Superior temporal gyrus (tissue), 1 donor: Measurements from ENCODE around the gene CD226.

Experiments used
- DNase-seq: peaks from one replicate; pipeline ENCODE4 v3.0.0-alpha.2; 2016; ENCODE audit errors: extremely low spot score

Gene CD226

DNA sequence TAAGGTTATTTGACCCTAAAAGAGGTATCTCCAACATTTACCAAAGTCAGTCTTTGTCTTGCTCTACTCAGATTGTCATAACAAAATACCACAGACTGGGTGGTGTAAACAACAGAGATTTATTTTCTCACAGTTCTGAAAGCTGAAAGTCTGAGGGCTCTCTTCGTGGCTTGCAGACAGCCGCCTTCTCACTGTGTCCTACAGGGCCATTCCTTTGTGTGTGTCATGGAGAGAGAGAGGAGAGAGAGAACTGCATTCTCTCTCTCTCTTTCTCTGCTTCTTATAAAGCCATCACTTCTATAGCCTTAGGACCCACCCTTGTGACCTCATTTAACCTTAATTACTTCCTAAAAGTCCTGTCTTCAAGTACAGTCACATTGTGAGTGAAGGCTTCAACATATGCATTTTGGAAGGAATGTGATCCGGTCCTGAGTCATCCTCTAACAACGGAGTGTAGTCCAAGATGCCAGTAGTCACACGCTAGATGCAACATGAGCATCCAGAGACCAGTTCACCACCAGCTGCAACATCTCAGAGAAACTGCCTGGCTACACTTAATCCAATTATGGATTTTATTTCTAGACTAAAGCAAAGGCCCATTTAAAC lies 130.2 kb downstream of the CD226 start:
- no peak for DNase-seq

GRCh38 chr18:69814861-69815385 lies 132.8 kb downstream of the CD226 start:
- no peak for DNase-seq

GRCh38 chr18:69813559-69813958 lies 134.1 kb downstream of the CD226 start:
- no peak for DNase-seq

DNA sequence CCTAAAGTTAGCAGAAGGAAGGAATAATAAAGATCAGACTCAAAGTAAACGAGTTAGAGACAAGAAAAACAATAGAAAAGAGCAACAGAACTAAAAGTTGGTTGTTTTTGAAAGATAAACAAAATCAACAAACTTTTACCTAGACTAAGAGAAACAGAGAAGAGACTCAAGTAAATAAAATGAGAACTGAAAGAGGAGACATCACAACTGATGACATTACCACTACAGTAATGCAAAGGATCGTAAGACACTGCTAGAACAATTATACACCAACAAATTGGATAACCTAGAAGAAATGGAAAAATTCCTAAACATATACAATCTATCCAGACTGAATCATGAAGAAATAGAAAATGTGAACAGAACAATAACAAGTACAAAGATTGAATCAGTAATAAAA lies 139.3 kb downstream of the CD226 start:
- DNase-seq = no peak

DNA sequence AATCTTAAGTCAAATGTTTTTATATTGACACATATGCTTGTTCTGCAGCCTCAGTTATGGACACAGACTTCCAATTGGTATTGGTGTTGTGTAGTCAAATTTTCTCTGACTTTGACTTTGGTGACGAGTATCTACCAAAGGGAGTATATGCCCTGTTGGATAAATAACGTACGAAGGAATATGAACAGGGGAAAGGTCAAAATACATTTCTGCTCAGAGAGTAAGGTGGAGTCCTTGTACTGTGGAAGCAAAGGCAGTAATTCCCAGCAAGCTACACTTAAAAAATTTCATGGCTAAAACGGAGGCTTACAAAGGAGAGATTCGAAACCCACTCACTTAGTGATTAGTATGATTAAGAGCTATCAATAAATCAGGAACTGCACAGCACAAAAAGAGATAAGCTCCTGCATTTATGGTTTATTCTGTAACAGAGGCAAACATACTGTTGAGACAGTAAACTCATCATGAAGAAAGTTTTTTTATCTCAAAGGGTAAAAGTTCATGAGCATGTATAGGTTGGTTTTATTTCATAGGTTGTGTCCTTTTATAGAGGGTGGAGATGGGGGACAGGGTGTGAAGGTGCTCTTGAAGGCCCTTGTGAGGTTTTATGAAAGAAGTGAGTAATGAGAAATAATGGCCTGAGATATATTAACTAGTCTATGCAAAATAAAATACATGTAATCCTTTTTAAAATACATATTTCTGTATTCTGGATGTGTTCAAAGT lies 142.7 kb downstream of the CD226 start:
- no peak for DNase-seq
